GM15510 (cell line): ENCODE measurements around the gene CUZD1.

Experiments
- POLR2A ChIP-seq: IDR thresholded peaks from 3 replicates; pipeline ENCODE4 v1.6.1; 2011; ENCODE audit warnings: borderline replicate concordance; ENCODE audit not compliant: insufficient read length; ENCODE audit errors: extremely low read depth

CUZD1 gene

GRCh38 chr10:122835908-122836307 lies 9.7 kb downstream of the CUZD1 start:
- TF ChIP-seq POLR2A = no peak

GRCh38 chr10:122830965-122831353 lies 14.7 kb downstream of the CUZD1 start:
- no peak for TF ChIP-seq POLR2A

- no peak for TF ChIP-seq POLR2A
Observed at GRCh38 chr10:122830273-122830964, 15.2 kb downstream of the CUZD1 start.

- no peak for TF ChIP-seq POLR2A
Observed at GRCh38 chr10:122829454-122829853, 16.2 kb downstream of the CUZD1 start.

- no peak for TF ChIP-seq POLR2A
Observed at GRCh38 chr10:122828716-122829255, 16.9 kb downstream of the CUZD1 start.

- no peak for TF ChIP-seq POLR2A
Observed at GRCh38 chr10:122827302-122827701, 18.4 kb downstream of the CUZD1 start.

GRCh38 chr10:122822973-122823690 lies 22.5 kb downstream of the CUZD1 start:
- TF ChIP-seq POLR2A = no peak

- no peak for TF ChIP-seq POLR2A
Observed at GRCh38 chr10:122821808-122822207, 23.8 kb downstream of the CUZD1 start.

GRCh38 chr10:122815458-122815857 lies 30.2 kb downstream of the CUZD1 start:
- TF ChIP-seq POLR2A = no peak

- no peak for TF ChIP-seq POLR2A
Observed at GRCh38 chr10:122814493-122814892, 31.2 kb downstream of the CUZD1 start.

- TF ChIP-seq POLR2A = no peak
Observed at GRCh38 chr10:122812751-122813150, 32.9 kb downstream of the CUZD1 start.

- no peak for TF ChIP-seq POLR2A
Observed at GRCh38 chr10:122802282-122802681, 43.4 kb downstream of the CUZD1 start.

- TF ChIP-seq POLR2A = no peak
Observed at GRCh38 chr10:122798704-122799231, 46.9 kb downstream of the CUZD1 start.

- no peak for TF ChIP-seq POLR2A
Observed at GRCh38 chr10:122796796-122797195, 48.9 kb downstream of the CUZD1 start.

GRCh38 chr10:122795924-122796323 lies 49.7 kb downstream of the CUZD1 start:
- TF ChIP-seq POLR2A = no peak
